ENCODE results near the gene WWC1. TPM values are rescaled to one million over a fixed set of nuclear protein-coding genes. Genes with fewer than 3 reads are reported as not detected.

The WWC1 gene
- total RNA-seq, 2 donors from 2014 or later: 18.7 to 38.3 TPM

GRCh38 chr5:168451565-168451964 is 160.1 kb downstream of the WWC1 start:
- ATAC-seq (no peak), DNase-seq (no peak)
- intact Hi-C loops (cut with DNase I, micrococcal nuclease): no loop called here

- no peak for ATAC-seq
- intact Hi-C loops (cut with DNase I, micrococcal nuclease): no loop called here
- DNase-seq: no peak
Measured at GRCh38 chr5:168455201-168455600, 163.8 kb downstream of the WWC1 start.

- DNase-seq (no peak), ATAC-seq (no peak)
- intact Hi-C loops (cut with DNase I, micrococcal nuclease): no loop called here
Measured at GRCh38 chr5:168457542-168457941, 166.1 kb downstream of the WWC1 start.

GRCh38 chr5:168460606-168461005 is 169.2 kb downstream of the WWC1 start:
- ATAC-seq (no peak), DNase-seq (no peak)
- intact Hi-C loops (cut with DNase I, micrococcal nuclease): no loop called here

GRCh38 chr5:168463081-168463480 is 171.6 kb downstream of the WWC1 start:
- intact Hi-C loops (cut with DNase I, micrococcal nuclease): no loop called here
- DNase-seq: no peak

GRCh38 chr5:168464214-168464613 is 172.8 kb downstream of the WWC1 start:
- DNase-seq (no peak), ATAC-seq (no peak)
- intact Hi-C loops (cut with DNase I, micrococcal nuclease): no loop called here

More at GRCh38 chr5:168463081-168463480, 171.6 kb downstream of the WWC1 start:
- no peak for ATAC-seq

GRCh38 chr5:168464641-168465040 is 173.2 kb downstream of the WWC1 start:
- no peak for ATAC-seq
- no peak for DNase-seq
- intact Hi-C loops (cut with DNase I, micrococcal nuclease): no loop called here

GRCh38 chr5:168467755-168468330 is 176.4 kb downstream of the WWC1 start:
- DNase-seq (no peak), ATAC-seq (no peak)
- intact Hi-C loops (cut with DNase I, micrococcal nuclease): no loop called here

GRCh38 chr5:168468836-168469235 is 177.4 kb downstream of the WWC1 start:
- DNase-seq (no peak), ATAC-seq (no peak)
- intact Hi-C loops (cut with DNase I, micrococcal nuclease): no loop called here

- intact Hi-C loops (cut with DNase I, micrococcal nuclease): no loop called here
- DNase-seq: no peak
- no peak for ATAC-seq
Measured at GRCh38 chr5:168469816-168470215, 178.4 kb downstream of the WWC1 start.

- intact Hi-C loops (cut with DNase I, micrococcal nuclease): no loop called here
- DNase-seq (no peak), ATAC-seq (no peak)
Measured at GRCh38 chr5:168471785-168472184, 180.3 kb downstream of the WWC1 start.

GRCh38 chr5:168472329-168472728 is 180.9 kb downstream of the WWC1 start:
- no peak for ATAC-seq
- intact Hi-C loops (cut with DNase I, micrococcal nuclease): no loop called here
- no peak for DNase-seq

GRCh38 chr5:168474319-168474718 is 182.9 kb downstream of the WWC1 start:
- ATAC-seq (no peak), DNase-seq (no peak)
- intact Hi-C loops (cut with DNase I, micrococcal nuclease): no loop called here

- intact Hi-C loops (cut with DNase I, micrococcal nuclease): no loop called here
- no peak for DNase-seq
- no peak for ATAC-seq
Measured at GRCh38 chr5:168477060-168477459, 185.6 kb downstream of the WWC1 start.

GRCh38 chr5:168479166-168479565 is 187.7 kb downstream of the WWC1 start:
- DNase-seq: no peak
- ATAC-seq: no peak
- intact Hi-C loops (cut with DNase I, micrococcal nuclease): no loop called here

- no peak for DNase-seq
- intact Hi-C loops (cut with DNase I, micrococcal nuclease): no loop called here
- ATAC-seq: no peak
Measured at GRCh38 chr5:168480601-168481000, 189.2 kb downstream of the WWC1 start.

- ATAC-seq (no peak), DNase-seq (peak in 1 of 2 donors; percentile 8)
- intact Hi-C loops (cut with DNase I, micrococcal nuclease): no loop called here
Measured at GRCh38 chr5:168481330-168481788, 189.9 kb downstream of the WWC1 start.

- DNase-seq (no peak), ATAC-seq (no peak)
- intact Hi-C loops (cut with DNase I, micrococcal nuclease): no loop called here
Measured at GRCh38 chr5:168482361-168482760, 190.9 kb downstream of the WWC1 start.

- ATAC-seq (peak; percentile 100), DNase-seq (peak; percentile 92 to 93)
- intact Hi-C loops (cut with DNase I, micrococcal nuclease): no loop called here
Measured at GRCh38 chr5:168486136-168486879, 194.9 kb downstream of the WWC1 start, which contains the start of gene RARS1. Gene RARS1, plus strand, starts transcription at chr5:168486471. Its CDS starts 28 bp downstream, at chr5:168486499.

- ATAC-seq (no peak), DNase-seq (no peak)
- intact Hi-C loops (cut with DNase I, micrococcal nuclease): no loop called here
Measured at GRCh38 chr5:168489059-168489458, 197.6 kb downstream of the WWC1 start.
